ACC112 (cell line): ENCODE measurements around the gene FBXW10.
"Not testable (repeated sequence)": the region's sequence is repeated elsewhere in the genome, so short reads cannot be mapped to it uniquely, and the experiment has no call there.

Experiments
- H2AFZ ChIP-seq: fragments of 200-600 bp; sonication (generic); one replicate; pipeline ENCODE4 v1.6.0; 2017; ENCODE audit warnings: antibody characterized with exemption, low read length; ENCODE audit not compliant: unreplicated experiment
- H3K27ac ChIP-seq: fragments of 200-600 bp; sonication (generic); 2 replicates; pipeline ENCODE4 v1.5.1; 2014; ENCODE audit warnings: low read depth, mild to moderate bottlenecking, antibody characterized with exemption, low read length, moderate library complexity
- H3K27me3 ChIP-seq: fragments of 200-600 bp; sonication (generic); 2 replicates; pipeline ENCODE4 v1.6.1; 2014; ENCODE audit warnings: mild to moderate bottlenecking, antibody characterized with exemption, low read length, moderate library complexity, mixed read lengths; ENCODE audit not compliant: insufficient read depth
- H3K36me3 ChIP-seq: fragments of 200-600 bp; sonication (generic); 2 replicates; pipeline ENCODE4 v1.6.1; 2016; ENCODE audit warnings: mild to moderate bottlenecking, antibody characterized with exemption, low read length, moderate library complexity, mixed read lengths; ENCODE audit not compliant: insufficient read depth
- H3K4me1 ChIP-seq: fragments of 200-600 bp; sonication (generic); one replicate; pipeline ENCODE4 v1.6.1; 2016; ENCODE audit warnings: low read length, mixed read lengths; ENCODE audit not compliant: insufficient read depth, unreplicated experiment, control insufficient read depth
- H3K4me3 ChIP-seq: fragments of 200-600 bp; sonication (generic); 2 replicates; pipeline ENCODE4 v1.5.1; 2014; ENCODE audit warnings: mild to moderate bottlenecking, low read depth, low read length
- H3K79me2 ChIP-seq: fragments of 200-600 bp; sonication (generic); one replicate; pipeline ENCODE4 v1.6.0; 2016; ENCODE audit warnings: low read length; ENCODE audit not compliant: control insufficient read depth, unreplicated experiment, insufficient read depth

The FBXW10 gene

GRCh38 chr17:18786890-18787289 is 43.0 kb downstream of the FBXW10 start:
- not testable (repeated sequence) for H3K27ac ChIP-seq, H3K4me1 ChIP-seq

GRCh38 chr17:18791402-18791801 is 47.5 kb downstream of the FBXW10 start:
- not testable (repeated sequence) for H2AFZ ChIP-seq, H3K27ac ChIP-seq, H3K4me1 ChIP-seq, H3K27me3 ChIP-seq, H3K36me3 ChIP-seq, H3K79me2 ChIP-seq, H3K4me3 ChIP-seq

More at GRCh38 chr17:18786890-18787289, 43.0 kb downstream of the FBXW10 start:
- H3K27me3 ChIP-seq, H3K36me3 ChIP-seq, H3K4me3 ChIP-seq, H2AFZ ChIP-seq: not testable (repeated sequence)
- peaks cover 36% of the 10 kb centered on the region for H3K79me2 ChIP-seq

GRCh38 chr17:18794841-18795240 is 51.0 kb downstream of the FBXW10 start:
- not testable (repeated sequence) for H3K4me1 ChIP-seq, H3K27ac ChIP-seq, H3K4me3 ChIP-seq, H2AFZ ChIP-seq, H3K79me2 ChIP-seq, H3K36me3 ChIP-seq, H3K27me3 ChIP-seq

GRCh38 chr17:18796887-18797286 is 53.0 kb downstream of the FBXW10 start:
- not testable (repeated sequence) for H3K79me2 ChIP-seq, H3K4me3 ChIP-seq, H2AFZ ChIP-seq, H3K27me3 ChIP-seq, H3K36me3 ChIP-seq, H3K4me1 ChIP-seq, H3K27ac ChIP-seq

- H3K27ac ChIP-seq, H3K79me2 ChIP-seq, H3K4me1 ChIP-seq, H2AFZ ChIP-seq, H3K4me3 ChIP-seq, H3K36me3 ChIP-seq, H3K27me3 ChIP-seq: not testable (repeated sequence)
Observed at GRCh38 chr17:18803458-18804245, 59.8 kb downstream of the FBXW10 start.

DNA sequence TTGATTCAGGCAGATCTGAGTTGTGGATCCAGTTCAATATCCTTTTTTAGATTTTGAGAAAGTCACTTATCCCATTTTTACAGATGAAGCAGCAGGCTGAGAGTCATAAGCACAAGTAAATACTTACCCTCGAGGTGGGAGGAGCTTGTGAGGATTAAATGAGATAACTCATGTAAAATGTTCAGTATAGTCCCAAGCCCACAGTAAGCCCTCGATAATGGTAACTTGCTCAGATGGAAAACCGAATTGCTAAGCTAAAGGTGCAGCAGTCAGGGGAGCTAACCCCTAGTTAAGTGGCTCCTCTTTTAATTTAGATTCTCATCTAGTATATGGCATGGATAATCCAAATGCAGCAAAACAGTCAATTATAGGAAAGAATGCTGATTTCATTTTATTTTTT is 72.1 kb downstream of the FBXW10 start:
- H3K4me3 ChIP-seq, H3K4me1 ChIP-seq, H3K27me3 ChIP-seq, H3K27ac ChIP-seq, H3K79me2 ChIP-seq, H2AFZ ChIP-seq, H3K36me3 ChIP-seq: not testable (repeated sequence)

DNA sequence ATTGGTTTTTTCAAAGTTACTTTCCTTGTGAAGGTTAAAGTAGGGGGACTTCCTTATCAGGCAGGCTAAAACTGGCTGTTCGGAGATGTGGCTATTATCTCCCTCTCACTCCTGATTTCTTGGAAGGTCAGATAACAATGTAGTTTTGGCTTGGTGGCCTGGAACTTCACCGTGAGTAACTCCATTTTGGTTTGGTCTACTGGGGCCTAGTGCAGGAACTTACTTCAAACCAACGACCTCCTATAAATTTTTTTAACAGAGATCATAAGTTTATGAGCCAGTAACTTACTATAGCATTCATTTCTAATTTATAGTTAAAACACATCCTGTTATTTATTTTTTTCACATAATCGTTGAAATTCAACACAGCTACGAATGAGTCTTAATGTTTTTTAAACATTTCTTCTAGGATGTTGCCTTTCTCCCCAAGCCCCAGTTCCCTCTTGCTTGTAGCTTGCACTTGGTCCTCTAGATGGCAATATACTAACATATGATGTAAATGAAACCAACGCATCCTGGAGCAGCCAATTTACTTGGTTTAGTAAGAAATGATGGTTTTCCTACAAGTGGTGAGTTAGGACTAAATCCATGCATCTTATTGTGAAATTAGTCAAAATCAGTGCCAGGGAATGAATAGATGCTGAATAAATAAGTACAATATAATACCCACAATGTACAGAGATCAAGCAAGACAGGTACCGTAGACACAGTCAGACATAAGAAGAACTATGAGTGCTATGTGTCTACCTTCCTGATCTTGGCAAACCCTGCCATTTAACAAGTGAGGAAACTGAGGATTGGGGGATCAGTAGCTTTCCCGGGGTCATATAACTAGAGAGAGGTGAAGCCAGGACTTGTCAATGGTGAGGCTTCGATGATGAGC is 72.9 kb downstream of the FBXW10 start:
- H3K79me2 ChIP-seq, H3K36me3 ChIP-seq, H3K27ac ChIP-seq, H3K4me1 ChIP-seq, H3K27me3 ChIP-seq, H3K4me3 ChIP-seq, H2AFZ ChIP-seq: not testable (repeated sequence)

GRCh38 chr17:18821430-18821829 is 77.6 kb downstream of the FBXW10 start:
- H3K27ac ChIP-seq, H3K27me3 ChIP-seq, H3K36me3 ChIP-seq, H3K4me3 ChIP-seq, H3K4me1 ChIP-seq, H2AFZ ChIP-seq, H3K79me2 ChIP-seq: not testable (repeated sequence)

GRCh38 chr17:18827613-18828012 is 83.8 kb downstream of the FBXW10 start:
- not testable (repeated sequence) for H3K4me1 ChIP-seq, H3K4me3 ChIP-seq, H3K79me2 ChIP-seq, H2AFZ ChIP-seq, H3K27ac ChIP-seq, H3K27me3 ChIP-seq, H3K36me3 ChIP-seq
